Stomach (tissue), 9 donors: ENCODE results near the gene FGF14. TPM values are rescaled to one million over a fixed set of nuclear protein-coding genes. Genes with fewer than 3 reads are reported as not detected.

ENCODE experiments used
- DNase-seq, 2 donors: peaks; one replicate each; pipeline versions ENCODE4 v3.0.0 to v3.0.0-alpha.2; 2013 to 2019
- H3K27ac ChIP-seq, 5 donors: fragments of 200-600 bp in 4 of 5; sonication (generic) in 4 of 5; one replicate each; pipeline ENCODE4 v1.5.1; 2013 to 2019; ENCODE audit warnings: mild to moderate bottlenecking in 1 of 5, moderate library complexity in 1 of 5
- H3K27me3 ChIP-seq, 3 donors: fragments of 200-600 bp; sonication (generic); one replicate each; pipeline ENCODE4 v1.5.1; 2017 to 2019; ENCODE audit warnings: mixed run types in 1 of 3
- H3K36me3 ChIP-seq, 4 donors: fragments of 200-600 bp; sonication (generic); 1 replicate in 3 of 4; 2 replicates in 1 of 4; pipeline ENCODE4 v1.5.1; 2016 to 2019
- H3K4me1 ChIP-seq, 4 donors: fragments of 200-600 bp; sonication (generic); one replicate each; pipeline ENCODE4 v1.5.1; 2016 to 2019
- H3K4me3 ChIP-seq, 4 donors: fragments of 200-600 bp; sonication (generic) in 3 of 4; one replicate each; pipeline ENCODE4 v1.5.1; 2016 to 2019; ENCODE audit warnings: mild to moderate bottlenecking in 1 of 4
- H3K9me3 ChIP-seq, 4 donors: fragments of 200-600 bp; sonication (generic); one replicate each; pipeline ENCODE4 v1.5.1; 2016 to 2019
- EP300 ChIP-seq: sonication (generic); formaldehyde crosslinking; IDR thresholded peaks from one replicate; pipeline ENCODE4 v1.6.1; 2017; ENCODE audit warnings: antibody characterized with exemption
- POLR2A ChIP-seq, 4 donors: fragments of 450-650 bp; IDR thresholded peaks; one replicate each; pipeline ENCODE4 v1.6.1; 2016; ENCODE audit warnings: antibody characterized with exemption in 4 of 4, control low read depth in 2 of 4, mild to moderate bottlenecking in 1 of 4, moderate library complexity in 1 of 4
- POLR2AphosphoS5 ChIP-seq, 3 donors: sonication (generic); formaldehyde crosslinking; IDR thresholded peaks; one replicate each; pipeline ENCODE4 v1.6.1; 2016; ENCODE audit warnings: antibody characterized with exemption in 3 of 3
- WGBS, 5 donors: extraction: QIAGEN DNeasy Blood & Tissue Kit in 3 of 5; methylation state at CpG; one replicate each; pipeline versions ENCODE4 v1.1.5 to v1.1.7; 2013 to 2018; 5-methylcytosine and 5-hydroxymethylcytosine counted together
- intact Hi-C: fragments of 100-400 bp; cut with DNase I; formaldehyde crosslinking; loops from one replicate; pipeline ENCODE4 v1.15.1; 2023; ENCODE audit warnings: low total_unique reads
- polyA plus RNA-seq, 3 donors: library from polyadenylated mRNA; stranded (reverse); fragments of 200-250 nt; gene quantifications; one replicate each; pipeline ENCODE4 v1.2.3, GENCODE V29; 2013
- total RNA-seq, 5 donors: library from RNA; depleted of rRNA; stranded (reverse); fragments of >200 nt; gene quantifications; one replicate each; pipeline versions ENCODE4 v1.1.0 to v1.2.3, GENCODE V29; 2014 to 2016
- TF ChIP-seq, protein P1 (sequence below), 7 experiments: fragments of 450-650 bp in 4 of 7; fragments of 200-600 bp in 3 of 7; sonication (generic) in 3 of 7; IDR thresholded peaks; one replicate each; pipeline ENCODE4 v1.5.1; 2016 to 2019; ENCODE audit warnings: antibody characterized with exemption in 7 of 7, control low read depth in 2 of 7, mild to moderate bottlenecking in 1 of 7
- donor health status: healthy with polysubstance abuse.
- donor health status: Bipolar disorder and iron deficiency.
- donor health status: healthy.

FGF14 gene
- total and polyA plus RNA-seq, 8 donors = 0.08 to 6.6 (median 0.54) TPM

GRCh38 chr13:102250448-102250847, 151.4 kb downstream of the FGF14 start:
- H3K4me3 ChIP-seq = no peak overlapping the region

GRCh38 chr13:102244607-102245227, 157.1 kb downstream of the FGF14 start:
- Histone ChIP-seq H3K9me3 (peaks cover 0 to 6% (median 0%) of the 10 kb centered on the region in 4 donors), H3K36me3 (no peaks in the 10 kb centered on the region), H3K27ac (no peak overlapping the region), H3K4me1 (no peaks in the 10 kb centered on the region), H3K27me3 (no peaks in the 10 kb centered on the region), H3K4me3 (no peak overlapping the region)
- DNase-seq = no peak
- no peak for TF ChIP-seq EP300
- no peak for TF ChIP-seq POLR2A (IDR thresholded peaks at IDR 0.05)
- TF ChIP-seq POLR2AphosphoS5 (IDR thresholded peaks at IDR 0.05) = no peak
- TF ChIP-seq, protein P1, sequence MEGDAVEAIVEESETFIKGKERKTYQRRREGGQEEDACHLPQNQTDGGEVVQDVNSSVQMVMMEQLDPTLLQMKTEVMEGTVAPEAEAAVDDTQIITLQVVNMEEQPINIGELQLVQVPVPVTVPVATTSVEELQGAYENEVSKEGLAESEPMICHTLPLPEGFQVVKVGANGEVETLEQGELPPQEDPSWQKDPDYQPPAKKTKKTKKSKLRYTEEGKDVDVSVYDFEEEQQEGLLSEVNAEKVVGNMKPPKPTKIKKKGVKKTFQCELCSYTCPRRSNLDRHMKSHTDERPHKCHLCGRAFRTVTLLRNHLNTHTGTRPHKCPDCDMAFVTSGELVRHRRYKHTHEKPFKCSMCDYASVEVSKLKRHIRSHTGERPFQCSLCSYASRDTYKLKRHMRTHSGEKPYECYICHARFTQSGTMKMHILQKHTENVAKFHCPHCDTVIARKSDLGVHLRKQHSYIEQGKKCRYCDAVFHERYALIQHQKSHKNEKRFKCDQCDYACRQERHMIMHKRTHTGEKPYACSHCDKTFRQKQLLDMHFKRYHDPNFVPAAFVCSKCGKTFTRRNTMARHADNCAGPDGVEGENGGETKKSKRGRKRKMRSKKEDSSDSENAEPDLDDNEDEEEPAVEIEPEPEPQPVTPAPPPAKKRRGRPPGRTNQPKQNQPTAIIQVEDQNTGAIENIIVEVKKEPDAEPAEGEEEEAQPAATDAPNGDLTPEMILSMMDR (IDR thresholded peaks at IDR 0.05) = no peak
- intact Hi-C loops = no loop called here
- WGBS, 5 donors = 61 to 74% (median 68%) methylated on average over 3 of the region's 3 CpGs

More at GRCh38 chr13:102250448-102250847, 151.4 kb downstream of the FGF14 start:
- intact Hi-C loops = no loop called here
- no peaks in the 10 kb centered on the region for H3K27me3 ChIP-seq
- H3K4me1 ChIP-seq = no peaks in the 10 kb centered on the region
- WGBS, 5 donors = 86 to 93% (median 87%) methylated on average over 2 of the region's 2 CpGs
- no peak for TF ChIP-seq POLR2A (IDR thresholded peaks at IDR 0.05)
- H3K36me3 ChIP-seq = no peaks in the 10 kb centered on the region
- no peak overlapping the region for H3K27ac ChIP-seq
- DNase-seq = no peak
- H3K9me3 ChIP-seq = no peaks in the 10 kb centered on the region

DNA sequence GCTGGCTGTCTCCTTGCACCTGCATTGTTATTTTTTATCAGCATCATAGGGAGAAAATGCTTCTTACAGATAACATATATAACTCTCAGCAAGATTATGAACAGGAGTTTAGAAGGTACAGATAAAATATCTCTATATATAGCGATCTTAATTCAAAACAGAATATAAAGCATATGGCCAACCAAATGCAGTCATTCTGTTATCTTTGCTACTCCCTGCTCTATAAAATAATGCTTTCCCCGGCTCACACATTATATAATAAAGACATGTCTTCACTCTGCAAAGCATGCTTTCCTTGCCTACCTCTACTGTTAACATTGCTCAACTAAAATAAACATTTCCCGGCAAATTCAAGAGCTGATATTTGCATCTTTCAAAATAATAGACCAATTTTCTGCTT, 161.7 kb downstream of the FGF14 start:
- H3K4me3 ChIP-seq = no peak overlapping the region
- no peaks in the 10 kb centered on the region for H3K4me1 ChIP-seq
- DNase-seq = no peak
- intact Hi-C loops = no loop called here
- no peaks in the 10 kb centered on the region for H3K36me3 ChIP-seq
- H3K9me3 ChIP-seq = peaks cover 0 to 6% (median 0%) of the 10 kb centered on the region in 4 donors
- no peak overlapping the region for H3K27ac ChIP-seq
- TF ChIP-seq POLR2AphosphoS5 (IDR thresholded peaks at IDR 0.05) (no peak), EP300 (no peak), POLR2A (IDR thresholded peaks at IDR 0.05) (no peak)
- TF ChIP-seq, protein P1 (IDR thresholded peaks at IDR 0.05) = no peak
- 55 to 70% (median 65%) methylated on average over 3 of the region's 3 CpGs for WGBS, 5 donors
- H3K27me3 ChIP-seq = no peaks in the 10 kb centered on the region

GRCh38 chr13:102237230-102237629, 164.6 kb downstream of the FGF14 start:
- no peaks in the 10 kb centered on the region for H3K27me3 ChIP-seq
- H3K4me3 ChIP-seq = no peak overlapping the region
- H3K9me3 ChIP-seq = peaks cover 0 to 1% (median 0%) of the 10 kb centered on the region in 4 donors
- no peak for DNase-seq
- H3K27ac ChIP-seq = no peak overlapping the region
- H3K36me3 ChIP-seq = no peaks in the 10 kb centered on the region
- WGBS, 5 donors = 57 to 72% (median 66%) methylated on average over 6 of the region's 6 CpGs
- H3K4me1 ChIP-seq = no peaks in the 10 kb centered on the region
- intact Hi-C loops = no loop called here
- TF ChIP-seq EP300 = no peak
- TF ChIP-seq, protein P1 (IDR thresholded peaks at IDR 0.05) = no peak
- TF ChIP-seq POLR2AphosphoS5 (IDR thresholded peaks at IDR 0.05) = no peak
- no peak for TF ChIP-seq POLR2A (IDR thresholded peaks at IDR 0.05)

- TF ChIP-seq, protein P1 (IDR thresholded peaks at IDR 0.05) = no peak
- TF ChIP-seq POLR2A (IDR thresholded peaks at IDR 0.05) (no peak), POLR2AphosphoS5 (IDR thresholded peaks at IDR 0.05) (no peak), EP300 (no peak)
- Histone ChIP-seq H3K27me3 (no peaks in the 10 kb centered on the region), H3K36me3 (no peaks in the 10 kb centered on the region), H3K4me1 (no peaks in the 10 kb centered on the region), H3K4me3 (no peak overlapping the region), H3K27ac (no peak overlapping the region), H3K9me3 (no peaks in the 10 kb centered on the region)
- DNase-seq = no peak
- intact Hi-C loops = no loop called here
- 66 to 82% (median 77%) methylated on average over 8 of the region's 8 CpGs for WGBS, 5 donors
Measured at GRCh38 chr13:102236830-102237229, 165.0 kb downstream of the FGF14 start.
